ENCODE results near the gene GATB.

The GATB gene, protein sequence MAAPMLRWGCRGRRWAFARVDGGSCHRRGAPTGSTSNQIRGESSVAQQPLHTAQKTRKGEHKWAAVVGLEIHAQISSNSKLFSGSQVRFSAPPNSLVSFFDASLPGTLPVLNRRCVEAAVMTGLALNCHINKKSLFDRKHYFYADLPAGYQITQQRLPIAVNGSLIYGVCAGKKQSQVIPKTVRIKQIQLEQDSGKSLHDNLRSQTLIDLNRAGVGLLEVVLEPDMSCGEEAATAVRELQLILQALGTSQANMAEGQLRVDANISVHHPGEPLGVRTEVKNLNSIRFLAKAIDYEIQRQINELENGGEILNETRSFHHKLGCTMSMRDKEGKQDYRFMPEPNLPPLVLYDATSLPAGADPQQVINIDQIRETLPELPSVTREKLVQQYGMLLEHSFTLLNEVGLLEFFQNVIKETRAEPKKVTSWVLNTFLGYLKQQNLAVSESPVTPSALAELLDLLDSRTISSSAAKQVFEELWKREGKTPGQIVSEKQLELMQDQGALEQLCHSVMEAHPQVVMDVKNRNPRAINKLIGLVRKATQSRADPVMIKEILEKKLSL

DNA sequence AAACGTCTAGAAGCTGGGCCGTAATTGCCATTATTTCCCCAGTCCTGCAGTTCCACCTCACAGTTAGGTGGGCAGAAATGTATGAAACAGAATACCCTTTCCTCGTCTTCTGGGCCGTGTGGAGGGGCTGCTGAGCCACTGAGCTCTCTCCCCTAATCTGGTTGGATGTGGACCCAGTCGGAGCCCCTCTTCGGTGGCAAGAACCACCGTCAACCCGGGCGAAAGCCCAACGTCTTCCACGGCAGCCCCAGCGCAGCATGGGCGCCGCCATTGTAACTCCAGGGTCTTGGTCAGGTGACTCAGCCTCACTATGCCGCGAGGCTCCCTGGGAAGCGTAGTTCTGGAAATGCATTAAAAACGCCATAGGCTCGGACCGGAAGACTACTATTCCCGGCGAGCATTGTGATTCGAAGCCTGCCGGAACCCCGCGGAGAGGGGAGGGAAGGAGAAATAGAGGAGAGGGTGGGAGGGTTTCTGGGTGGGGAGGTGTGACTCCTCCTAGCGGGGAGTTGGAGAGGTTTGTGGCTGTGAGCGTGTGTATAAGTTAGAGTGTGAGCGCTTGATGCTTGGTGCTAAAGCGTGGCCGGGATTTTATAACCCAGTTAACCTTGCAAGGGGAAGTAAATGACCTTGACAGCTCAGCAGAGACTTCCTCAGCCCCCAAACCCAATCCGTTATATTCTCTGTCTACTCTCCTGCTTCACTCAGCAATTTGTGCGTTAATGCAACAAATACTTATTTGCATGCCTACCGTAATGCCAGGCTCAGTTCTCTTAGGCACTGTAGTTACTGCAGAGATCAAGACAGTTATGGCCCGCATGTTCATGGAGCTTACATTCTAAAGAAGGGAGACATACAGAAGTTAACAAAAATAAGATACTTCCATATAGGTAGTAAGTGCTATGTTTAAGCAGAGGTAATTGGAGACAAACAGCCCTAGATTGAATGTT is at the start of gene GATB:
GATB (minus strand) TSS at position 296 of the 950 bp plus-strand sequence; CDS start at position 271, 25 bp downstream.
- peak within 1 kb of the TSS; percentile 58 to 77 (median 68) for H3K4me3 ChIP-seq

DNA sequence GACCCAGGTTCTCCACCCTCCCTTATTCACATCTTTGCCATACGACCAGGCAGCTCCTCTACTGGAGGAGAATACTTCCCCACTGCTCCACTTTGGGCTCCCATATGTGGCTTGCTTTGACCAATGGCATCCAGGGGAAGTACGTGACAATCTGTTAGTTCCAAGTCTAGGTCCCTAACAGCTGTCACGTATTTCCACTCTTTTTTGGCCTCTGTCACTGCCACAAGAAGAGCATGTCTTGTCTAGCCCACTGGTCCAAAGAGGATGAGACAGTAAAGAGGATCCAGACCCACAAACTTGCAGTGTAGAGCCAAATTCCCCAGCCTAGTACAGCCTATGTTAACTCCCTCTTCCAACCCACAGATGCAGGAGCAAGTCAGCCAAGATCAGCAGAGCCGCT is 49.7 kb upstream of the GATB start:
- H3K27ac ChIP-seq = no peak overlapping the region
- H3K4me3 ChIP-seq = no peak overlapping the region

More for the DNA sequence above, at the start of gene GATB:
- H3K27ac ChIP-seq = peak within 1 kb of the TSS; percentile 52 to 89 (median 79)

GRCh38 chr4:151809716-151810115 is 48.9 kb upstream of the GATB start:
- Histone ChIP-seq H3K27ac (no peak overlapping the region), H3K4me3 (no peak overlapping the region)

DNA sequence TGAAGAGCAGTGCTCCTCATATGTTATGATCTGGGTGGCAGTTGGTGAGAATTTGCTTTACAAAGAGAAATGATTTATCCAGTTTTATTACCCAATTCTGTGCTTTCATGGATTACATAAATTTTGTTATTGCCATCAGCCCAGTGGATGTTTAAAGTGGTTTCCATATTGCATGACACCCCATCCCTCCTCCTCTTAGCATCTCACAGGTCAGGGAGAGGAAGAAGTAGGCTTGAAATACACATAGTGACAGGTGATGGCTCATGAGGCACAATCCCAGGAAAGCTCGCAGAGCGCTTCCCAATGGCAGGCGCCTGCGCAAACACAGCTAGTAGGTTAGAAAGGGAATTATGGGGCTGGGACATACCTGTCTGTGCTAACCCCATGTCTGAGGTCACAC is 47.7 kb upstream of the GATB start:
- no peak overlapping the region for H3K27ac ChIP-seq
- H3K4me3 ChIP-seq = no peak overlapping the region

DNA sequence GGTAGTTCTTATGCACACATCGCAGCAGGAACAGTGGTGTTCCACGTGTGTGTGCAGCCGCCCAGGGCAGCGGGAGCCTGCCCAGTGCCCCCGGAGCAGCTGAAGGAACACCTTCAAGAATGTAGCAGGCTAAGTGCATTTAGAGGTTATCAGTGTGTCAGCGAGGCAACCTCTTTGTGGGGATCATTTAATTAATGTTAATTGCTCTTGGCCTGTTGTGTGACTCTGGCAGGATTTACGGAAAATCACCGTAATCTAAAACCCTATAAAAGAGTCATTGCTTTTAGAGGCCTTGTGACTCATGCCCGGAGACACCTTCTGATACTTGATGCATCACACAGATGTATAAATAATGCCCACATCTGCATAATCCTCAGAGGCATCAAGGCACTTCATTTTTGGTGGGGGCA is 47.3 kb upstream of the GATB start:
- no peak overlapping the region for H3K4me3 ChIP-seq
- H3K27ac ChIP-seq = peak overlapping the region in 4 of 21 experiments; percentile 3 to 74 (median 40)

DNA sequence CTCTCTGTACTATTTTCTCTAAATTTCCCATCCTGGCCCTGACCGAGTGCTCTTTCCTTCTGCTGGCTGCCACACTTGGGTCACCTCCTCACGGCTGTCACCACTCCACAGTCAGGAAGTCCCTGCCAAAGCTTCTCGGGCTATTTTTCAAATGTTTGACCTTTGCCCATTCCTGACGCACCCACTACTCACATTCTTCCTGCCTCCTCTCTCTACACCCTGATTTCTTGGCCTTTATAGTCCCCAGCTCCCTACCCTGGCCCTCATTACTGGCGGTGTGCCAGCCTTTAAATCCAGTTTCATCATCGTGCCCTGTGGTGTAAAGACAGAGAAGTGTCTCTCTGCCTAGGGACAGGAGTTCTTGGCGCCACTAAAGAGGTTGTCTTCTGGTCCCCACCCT is 46.4 kb upstream of the GATB start:
- peak overlapping the region in 9 of 21 experiments; percentile 0 to 74 (median 28) for H3K27ac ChIP-seq
- no peak overlapping the region for H3K4me3 ChIP-seq

DNA sequence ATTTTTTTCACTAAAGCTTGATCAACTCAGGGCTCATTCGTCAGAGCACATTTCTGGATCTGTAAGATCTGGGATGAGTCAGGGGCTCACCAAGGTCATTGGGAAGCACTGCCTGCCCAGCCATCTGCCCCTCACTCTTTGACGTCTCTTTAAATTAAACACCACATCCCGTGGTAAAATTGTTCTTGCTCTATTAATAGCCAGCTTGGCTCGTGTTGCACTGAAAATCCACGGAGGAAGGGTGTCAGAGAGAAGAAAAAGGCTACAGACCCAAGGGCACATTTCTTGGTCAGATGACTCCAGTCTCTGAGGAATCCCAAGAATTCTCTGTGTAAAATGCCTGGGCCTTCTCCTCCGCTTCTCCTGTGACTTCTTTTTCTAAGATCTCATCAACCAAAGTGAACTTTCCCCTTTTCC is 45.7 kb upstream of the GATB start:
- Histone ChIP-seq H3K27ac (peak overlapping the region in 6 of 21 experiments; percentile 8 to 74 (median 26)), H3K4me3 (no peak overlapping the region)

GRCh38 chr4:151804821-151805220 is 44.0 kb upstream of the GATB start:
- H3K27ac ChIP-seq = no peak overlapping the region
- H3K4me3 ChIP-seq = no peak overlapping the region

DNA sequence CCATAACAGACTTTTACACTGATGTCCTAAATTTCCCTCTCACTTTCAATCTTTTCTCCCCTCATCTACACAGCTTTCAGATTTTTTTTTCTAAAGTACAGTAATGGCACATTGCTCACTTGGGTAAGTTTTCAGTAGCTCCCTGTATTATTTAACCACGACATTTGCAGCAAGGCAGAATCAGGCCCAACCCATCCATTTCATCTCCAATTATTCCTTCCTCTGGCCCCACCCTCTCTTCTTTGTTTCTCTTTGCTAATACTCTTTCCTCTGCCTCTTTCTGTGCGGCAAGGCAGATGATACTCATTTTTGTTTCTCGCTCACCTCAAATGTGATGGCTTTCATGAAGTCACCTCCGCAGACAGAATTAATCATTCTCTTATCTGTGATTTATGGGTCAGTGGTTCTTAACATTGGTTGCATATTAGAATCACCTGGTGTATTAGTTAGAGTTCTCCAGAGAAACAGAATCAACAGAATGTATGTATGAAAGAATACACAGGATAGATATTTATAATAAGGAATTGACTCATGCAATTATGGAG is 43.4 kb upstream of the GATB start:
- no peak overlapping the region for H3K27ac ChIP-seq
- H3K4me3 ChIP-seq = no peak overlapping the region

- Histone ChIP-seq H3K4me3 (no peak overlapping the region), H3K27ac (no peak overlapping the region)
Measured at GRCh38 chr4:151803246-151803645, 42.4 kb upstream of the GATB start.

GRCh38 chr4:151801547-151802516 is 41.0 kb upstream of the GATB start:
- Histone ChIP-seq H3K27ac (no peak overlapping the region), H3K4me3 (no peak overlapping the region)

DNA sequence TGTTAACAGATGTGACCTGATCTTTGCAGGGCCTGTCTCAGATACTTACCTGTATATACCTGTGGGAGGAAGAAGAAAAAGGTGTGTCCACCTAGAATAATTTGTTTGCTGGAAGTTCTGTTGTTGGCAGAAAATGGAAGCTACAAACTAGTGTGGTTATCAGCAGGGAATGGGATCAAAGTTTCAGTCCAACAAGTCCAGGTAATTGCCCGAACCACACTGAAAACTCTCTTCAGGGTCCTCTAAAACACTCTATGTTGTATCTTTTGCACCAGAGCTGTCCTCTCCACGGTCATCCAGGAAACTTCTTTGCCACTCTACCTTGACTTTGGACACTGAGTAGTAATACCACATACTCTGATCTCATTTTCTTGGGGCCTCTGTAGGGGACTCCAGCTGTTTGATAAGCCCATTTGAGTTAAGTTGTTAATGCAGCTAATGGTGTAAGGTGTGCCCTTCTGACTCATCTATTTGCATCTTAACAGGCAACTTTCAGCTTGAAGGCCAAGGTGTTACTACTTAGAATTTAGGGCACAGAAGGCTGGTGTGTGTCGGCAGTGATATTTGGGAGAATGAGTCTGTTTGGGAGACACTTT is 38.7 kb upstream of the GATB start:
- Histone ChIP-seq H3K27ac (peak overlapping the region in 11 of 21 experiments; percentile 3 to 72 (median 36)), H3K4me3 (no peak overlapping the region)

- no peak overlapping the region for H3K4me3 ChIP-seq
- H3K27ac ChIP-seq = peak overlapping the region in 12 of 21 experiments; percentile 3 to 72 (median 24)
Measured at GRCh38 chr4:151798678-151799416, 38.0 kb upstream of the GATB start.

GRCh38 chr4:151797853-151798252 is 37.0 kb upstream of the GATB start:
- H3K27ac ChIP-seq = peak overlapping the region in 11 of 21 experiments; percentile 4 to 72 (median 30)
- H3K4me3 ChIP-seq = no peak overlapping the region

- H3K27ac ChIP-seq = peak overlapping the region in 5 of 21 experiments; percentile 4 to 61 (median 48)
- H3K4me3 ChIP-seq = no peak overlapping the region
Measured at GRCh38 chr4:151797131-151797530, 36.3 kb upstream of the GATB start.

GRCh38 chr4:151796106-151796505 is 35.3 kb upstream of the GATB start:
- H3K27ac ChIP-seq = peak overlapping the region in 6 of 21 experiments; percentile 4 to 62 (median 33)

GRCh38 chr4:151792995-151793394 is 32.2 kb upstream of the GATB start:
- no peak overlapping the region for H3K27ac ChIP-seq
- H3K4me3 ChIP-seq = no peak overlapping the region

More at GRCh38 chr4:151796106-151796505, 35.3 kb upstream of the GATB start:
- H3K4me3 ChIP-seq = no peak overlapping the region
